Osteoblast (primary cell): ENCODE results near the gene STPG3. TPM values are rescaled to one million over a fixed set of nuclear protein-coding genes. Genes with fewer than 3 reads are reported as not detected.

Experiments
- DNase-seq: peaks from one replicate; pipeline ENCODE4 v3.0.0; 2011; ENCODE audit warnings: low spot score, mixed read lengths; ENCODE audit not compliant: insufficient read length; ENCODE audit errors: missing footprints
- H2AFZ ChIP-seq: 2 replicates; pipeline ENCODE4 v1.6.0; 2011; ENCODE audit warnings: mild to moderate bottlenecking, low read length
- H3K27ac ChIP-seq: 2 replicates; pipeline ENCODE4 v1.5.1; 2011; ENCODE audit warnings: mild to moderate bottlenecking, low read depth, low read length, moderate library complexity
- H3K27me3 ChIP-seq: 2 replicates; pipeline ENCODE4 v1.6.0; 2012; ENCODE audit warnings: mild to moderate bottlenecking, control low read depth, inconsistent platforms, low read length, moderate library complexity; ENCODE audit not compliant: insufficient read depth
- H3K36me3 ChIP-seq: 2 replicates; pipeline ENCODE4 v1.5.1; 2011; ENCODE audit warnings: mild to moderate bottlenecking, low read length, control low read depth, moderate library complexity; ENCODE audit not compliant: insufficient read depth
- H3K4me1 ChIP-seq: 2 replicates; pipeline ENCODE4 v1.5.1; 2011; ENCODE audit warnings: mild to moderate bottlenecking, low read length, control low read depth, moderate library complexity; ENCODE audit not compliant: insufficient read depth
- H3K4me2 ChIP-seq: 2 replicates; pipeline ENCODE4 v1.6.0; 2011; ENCODE audit warnings: mild to moderate bottlenecking, low read length; ENCODE audit not compliant: insufficient read depth
- H3K4me3 ChIP-seq: fragments of 200-600 bp; sonication (generic); 3 replicates; pipeline ENCODE4 v1.5.1; 2012; ENCODE audit warnings: mild to moderate bottlenecking, low read length, inconsistent platforms; ENCODE audit not compliant: insufficient read depth
- H3K79me2 ChIP-seq: 2 replicates; pipeline ENCODE4 v1.6.0; 2012; ENCODE audit warnings: mild to moderate bottlenecking, low read length, control low read depth, inconsistent platforms; ENCODE audit not compliant: insufficient read depth
- H3K9me3 ChIP-seq: 2 replicates; pipeline ENCODE4 v1.5.1; 2011; ENCODE audit warnings: low read depth, low read length, control low read depth
- H4K20me1 ChIP-seq: 2 replicates; pipeline ENCODE4 v1.6.0; 2012; ENCODE audit warnings: mild to moderate bottlenecking, low read length, control low read depth; ENCODE audit not compliant: insufficient read depth
- total RNA-seq: library from RNA; depleted of rRNA; stranded (reverse); fragments of >200 nt; gene quantifications from 2 replicates; pipeline ENCODE4 v1.2.3, GENCODE V29; 2012
- TF ChIP-seq, protein P1 (sequence below): IDR thresholded peaks from 2 replicates; pipeline ENCODE4 v1.5.1; 2011; ENCODE audit warnings: mild to moderate bottlenecking, low read depth, low read length, moderate library complexity; ENCODE audit errors: extremely low read depth

STPG3 gene
- total RNA-seq, 1 donor: 0.36 TPM

DNA sequence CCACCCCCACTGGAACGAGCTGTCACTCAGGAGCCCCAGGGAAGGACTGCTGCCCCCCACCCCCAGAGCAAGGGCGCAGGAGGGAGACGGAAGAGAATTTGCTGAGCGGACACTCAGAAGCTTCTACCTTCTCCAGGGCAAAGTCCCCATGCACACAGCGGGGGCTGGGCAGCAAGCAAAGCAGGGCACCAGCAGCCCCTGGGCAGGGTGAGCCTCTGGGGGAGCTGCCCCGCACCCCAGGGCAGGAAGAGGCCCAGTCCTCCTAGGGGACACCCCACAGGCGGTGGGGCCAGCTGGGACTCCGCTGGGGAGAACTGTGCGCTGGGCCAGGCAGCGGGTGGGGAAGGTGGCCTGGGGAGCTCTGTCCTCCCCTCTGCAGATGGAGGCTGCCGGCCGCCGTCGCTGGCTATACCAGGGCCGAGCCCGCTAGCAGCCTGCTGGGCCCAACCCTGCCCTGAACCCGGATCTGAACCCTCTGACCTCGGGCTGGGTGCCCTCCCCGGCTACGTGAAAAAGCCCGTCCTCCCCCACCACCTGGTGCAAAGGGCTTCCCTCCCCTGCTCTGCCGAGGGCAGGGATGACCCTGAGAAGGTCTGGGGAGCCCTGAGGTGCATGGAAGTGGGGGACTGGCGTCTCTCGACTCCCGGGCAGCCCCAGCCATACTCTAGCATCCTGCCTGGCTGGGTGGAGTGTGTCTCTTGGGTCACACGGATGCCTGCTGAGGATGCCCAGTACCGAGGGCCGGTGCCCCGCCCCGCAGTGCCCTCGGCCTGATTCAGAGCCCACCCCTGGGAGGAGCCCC lies 21.0 kb upstream of the STPG3 start:
- Histone ChIP-seq H2AFZ (no peak overlapping the region), H3K79me2 (no peaks in the 10 kb centered on the region), H3K27ac (no peak overlapping the region), H3K4me1 (no peaks in the 10 kb centered on the region), H4K20me1 (no peaks in the 10 kb centered on the region), H3K4me3 (no peak overlapping the region), H3K36me3 (no peaks in the 10 kb centered on the region), H3K4me2 (no peak overlapping the region), H3K9me3 (no peaks in the 10 kb centered on the region), H3K27me3 (no peaks in the 10 kb centered on the region)
- TF ChIP-seq, protein P1, sequence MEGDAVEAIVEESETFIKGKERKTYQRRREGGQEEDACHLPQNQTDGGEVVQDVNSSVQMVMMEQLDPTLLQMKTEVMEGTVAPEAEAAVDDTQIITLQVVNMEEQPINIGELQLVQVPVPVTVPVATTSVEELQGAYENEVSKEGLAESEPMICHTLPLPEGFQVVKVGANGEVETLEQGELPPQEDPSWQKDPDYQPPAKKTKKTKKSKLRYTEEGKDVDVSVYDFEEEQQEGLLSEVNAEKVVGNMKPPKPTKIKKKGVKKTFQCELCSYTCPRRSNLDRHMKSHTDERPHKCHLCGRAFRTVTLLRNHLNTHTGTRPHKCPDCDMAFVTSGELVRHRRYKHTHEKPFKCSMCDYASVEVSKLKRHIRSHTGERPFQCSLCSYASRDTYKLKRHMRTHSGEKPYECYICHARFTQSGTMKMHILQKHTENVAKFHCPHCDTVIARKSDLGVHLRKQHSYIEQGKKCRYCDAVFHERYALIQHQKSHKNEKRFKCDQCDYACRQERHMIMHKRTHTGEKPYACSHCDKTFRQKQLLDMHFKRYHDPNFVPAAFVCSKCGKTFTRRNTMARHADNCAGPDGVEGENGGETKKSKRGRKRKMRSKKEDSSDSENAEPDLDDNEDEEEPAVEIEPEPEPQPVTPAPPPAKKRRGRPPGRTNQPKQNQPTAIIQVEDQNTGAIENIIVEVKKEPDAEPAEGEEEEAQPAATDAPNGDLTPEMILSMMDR: no peak
- DNase-seq: no peak

DNA sequence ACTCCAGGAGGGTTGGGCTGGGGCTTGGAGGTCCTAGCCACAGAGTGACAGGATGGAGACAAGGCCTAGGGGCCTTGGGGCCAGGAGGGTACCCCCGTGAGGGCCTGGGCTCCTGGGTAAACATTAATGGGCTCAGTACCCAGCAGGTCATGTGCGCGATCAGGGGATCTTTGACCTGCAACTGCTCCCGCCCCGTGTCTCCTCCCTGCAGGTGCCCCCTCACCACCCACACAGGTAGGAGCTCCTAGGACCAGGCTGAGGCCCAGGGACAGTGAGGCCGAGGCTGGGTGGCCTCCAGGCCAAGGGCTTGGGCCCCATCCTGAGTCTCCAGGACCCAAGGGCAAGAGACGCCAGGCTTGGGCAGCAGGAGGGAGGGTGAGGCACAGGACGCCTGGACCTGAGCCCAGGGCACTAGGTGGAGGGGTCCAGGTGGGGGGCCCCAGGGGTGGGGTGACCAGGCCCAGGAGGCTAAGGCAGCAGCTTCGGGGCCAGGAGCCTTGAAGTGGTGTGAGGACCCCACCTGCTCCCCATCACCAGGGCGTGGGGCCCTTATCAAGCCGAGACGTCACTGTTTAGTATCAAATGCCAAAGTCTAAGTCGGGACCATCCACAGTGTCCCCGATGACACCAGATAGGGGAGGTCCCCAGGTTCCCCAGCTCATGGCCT lies 20.2 kb upstream of the STPG3 start, which contains the start of gene SLC34A3:
TSS of gene SLC34A3 (plus strand) at position 197 of the 667 bp plus-strand sequence. CDS start 802 bp downstream, outside the sequence.
- TF ChIP-seq, protein P1: no peak
- Histone ChIP-seq H3K4me1 (no peaks in the 10 kb centered on the region), H2AFZ (no peak within 1 kb of the TSS), H3K27me3 (no peaks in the 10 kb centered on the region), H3K4me3 (no peak within 1 kb of the TSS), H3K4me2 (no peak within 1 kb of the TSS), H4K20me1 (peaks cover under 1% of the 10 kb centered on the region), H3K79me2 (no peaks in the 10 kb centered on the region), H3K27ac (no peak within 1 kb of the TSS), H3K9me3 (no peaks in the 10 kb centered on the region), H3K36me3 (no peaks in the 10 kb centered on the region)
- no peak for DNase-seq

DNA sequence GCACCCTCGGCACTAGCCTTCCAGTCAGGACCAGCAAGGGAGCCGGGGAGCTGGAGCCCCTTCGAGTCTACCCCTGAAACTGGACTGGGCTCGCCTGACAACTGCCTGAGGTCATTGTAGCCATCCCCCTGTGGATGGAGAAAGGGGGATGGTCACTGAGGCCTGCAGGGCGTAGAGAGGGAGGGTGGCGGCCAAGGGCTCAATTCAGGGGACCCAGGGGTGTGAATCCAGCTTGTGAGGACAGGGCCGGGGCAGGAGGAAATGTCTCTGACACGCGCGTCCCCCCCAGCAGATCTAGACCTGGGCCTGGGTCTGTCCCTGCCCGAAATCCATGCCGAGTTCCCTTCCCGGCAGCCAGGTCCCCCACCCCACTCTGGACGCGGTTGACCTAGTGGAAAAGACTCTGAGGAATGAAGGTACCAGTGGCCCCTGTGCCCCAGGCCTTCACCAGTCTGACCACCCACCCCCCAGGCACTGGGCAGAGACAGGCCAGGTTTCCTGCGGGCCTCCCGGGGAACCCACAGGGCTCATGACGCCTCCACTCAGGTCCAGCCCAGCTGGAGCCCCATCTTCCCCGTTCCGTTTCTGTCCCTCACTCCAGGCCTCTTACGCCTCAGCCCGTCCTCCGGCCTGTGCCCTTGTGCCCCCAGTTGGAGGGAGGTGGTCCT lies 19.6 kb upstream of the STPG3 start:
- H3K9me3 ChIP-seq: no peaks in the 10 kb centered on the region
- no peak overlapping the region for H3K4me2 ChIP-seq
- no peaks in the 10 kb centered on the region for H3K79me2 ChIP-seq
- no peak overlapping the region for H3K4me3 ChIP-seq
- TF ChIP-seq, protein P1: no peak
- no peak overlapping the region for H2AFZ ChIP-seq
- H3K27me3 ChIP-seq: no peaks in the 10 kb centered on the region
- no peak overlapping the region for H3K27ac ChIP-seq
- peaks cover under 1% of the 10 kb centered on the region for H3K4me1 ChIP-seq
- DNase-seq: no peak
- no peaks in the 10 kb centered on the region for H3K36me3 ChIP-seq
- peaks cover 6% of the 10 kb centered on the region for H4K20me1 ChIP-seq

DNA sequence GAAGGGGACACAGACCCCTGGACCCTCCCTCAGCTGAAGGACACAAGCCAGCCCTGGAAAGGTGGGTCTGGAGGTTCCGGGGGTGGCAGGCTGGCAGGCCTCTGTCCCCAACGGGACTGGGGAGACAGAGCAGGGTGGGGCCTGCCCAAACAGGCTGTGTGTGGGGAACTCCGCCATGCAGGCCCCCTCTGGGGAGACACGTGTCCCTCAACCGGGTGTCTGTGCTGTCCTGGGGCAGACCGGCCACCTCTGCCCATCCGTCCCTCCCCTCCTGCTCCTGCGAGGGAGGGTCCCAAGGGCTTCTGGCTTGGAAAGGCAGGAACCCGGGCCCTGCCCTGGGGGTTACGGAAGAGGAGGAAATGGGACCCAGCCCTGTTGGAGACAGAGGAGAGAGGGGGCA lies 19.0 kb upstream of the STPG3 start:
- H3K9me3 ChIP-seq: no peaks in the 10 kb centered on the region

More for the DNA sequence above, 19.0 kb upstream of the STPG3 start:
- Histone ChIP-seq H3K79me2 (peaks cover under 1% of the 10 kb centered on the region), H3K4me2 (no peak overlapping the region), H3K27me3 (no peaks in the 10 kb centered on the region), H3K4me1 (peaks cover 3% of the 10 kb centered on the region), H4K20me1 (peaks cover 9% of the 10 kb centered on the region), H2AFZ (no peak overlapping the region), H3K36me3 (no peaks in the 10 kb centered on the region), H3K27ac (no peak overlapping the region), H3K4me3 (no peak overlapping the region)
- no peak for DNase-seq
- TF ChIP-seq, protein P1: no peak
